ENCODE results near the gene ALG12.

Gene ALG12

GRCh38 chr22:49906071-49906798 is 12.0 kb downstream of the ALG12 start:
- TF ChIP-seq TAF1 (IDR thresholded peaks at IDR 0.05; ENCODE audit: borderline replicate concordance, insufficient read depth, low read length) (no peak), REST (IDR thresholded peaks at IDR 0.05; ENCODE audit: insufficient read depth in 1 of 2, low read depth in 2 of 2, low read length in 2 of 2) (no peak), SIN3A (IDR thresholded peaks at IDR 0.05; ENCODE audit: borderline replicate concordance, insufficient read depth, low read length) (no peak), FOXP2 (optimal IDR thresholded peaks at IDR 0.05; ENCODE audit: borderline replicate concordance, extremely low read depth, extremely low read length, insufficient read depth) (no peak), POLR2AphosphoS5 (IDR thresholded peaks at IDR 0.05; ENCODE audit: low read depth, low read length) (no peak)

DNA sequence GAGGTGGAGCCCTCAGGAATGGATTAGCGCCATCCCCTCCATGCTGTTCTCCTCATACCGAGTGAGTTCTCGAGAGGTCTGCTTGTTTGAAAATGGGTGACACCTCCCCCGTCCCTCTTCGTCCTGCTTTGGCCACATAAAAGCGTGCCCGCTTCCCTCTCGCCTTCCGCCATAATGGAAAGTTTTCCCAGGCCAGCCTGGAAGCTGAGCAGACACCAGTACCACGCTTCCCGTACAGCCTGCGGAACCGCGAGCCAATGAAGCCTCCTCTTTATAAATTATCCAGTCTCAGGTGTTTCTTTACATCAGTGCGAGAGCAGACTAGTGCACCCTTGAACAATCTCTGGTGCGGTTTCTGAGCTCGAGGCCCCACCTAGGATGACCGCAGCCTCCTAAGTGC is 12.8 kb downstream of the ALG12 start:
- TF ChIP-seq SIN3A (IDR thresholded peaks at IDR 0.05; ENCODE audit: borderline replicate concordance, insufficient read depth, low read length) = no peak
- no peak for TF ChIP-seq REST (IDR thresholded peaks at IDR 0.05; ENCODE audit: insufficient read depth in 1 of 2, low read depth in 2 of 2, low read length in 2 of 2)
- TF ChIP-seq POLR2AphosphoS5 (IDR thresholded peaks at IDR 0.05; ENCODE audit: low read depth, low read length) = no peak

- TF ChIP-seq REST (IDR thresholded peaks at IDR 0.05; ENCODE audit: insufficient read depth in 1 of 2, low read depth in 2 of 2, low read length in 2 of 2) (no peak), POLR2AphosphoS5 (IDR thresholded peaks at IDR 0.05; ENCODE audit: low read depth, low read length) (no peak), SIN3A (IDR thresholded peaks at IDR 0.05; ENCODE audit: borderline replicate concordance, insufficient read depth, low read length) (no peak), FOXP2 (optimal IDR thresholded peaks at IDR 0.05; ENCODE audit: borderline replicate concordance, extremely low read depth, extremely low read length, insufficient read depth) (no peak), TAF1 (IDR thresholded peaks at IDR 0.05; ENCODE audit: borderline replicate concordance, insufficient read depth, low read length) (no peak)
These were observed 14.2 kb downstream of the ALG12 start for GRCh38 chr22:49904040-49904369.

DNA sequence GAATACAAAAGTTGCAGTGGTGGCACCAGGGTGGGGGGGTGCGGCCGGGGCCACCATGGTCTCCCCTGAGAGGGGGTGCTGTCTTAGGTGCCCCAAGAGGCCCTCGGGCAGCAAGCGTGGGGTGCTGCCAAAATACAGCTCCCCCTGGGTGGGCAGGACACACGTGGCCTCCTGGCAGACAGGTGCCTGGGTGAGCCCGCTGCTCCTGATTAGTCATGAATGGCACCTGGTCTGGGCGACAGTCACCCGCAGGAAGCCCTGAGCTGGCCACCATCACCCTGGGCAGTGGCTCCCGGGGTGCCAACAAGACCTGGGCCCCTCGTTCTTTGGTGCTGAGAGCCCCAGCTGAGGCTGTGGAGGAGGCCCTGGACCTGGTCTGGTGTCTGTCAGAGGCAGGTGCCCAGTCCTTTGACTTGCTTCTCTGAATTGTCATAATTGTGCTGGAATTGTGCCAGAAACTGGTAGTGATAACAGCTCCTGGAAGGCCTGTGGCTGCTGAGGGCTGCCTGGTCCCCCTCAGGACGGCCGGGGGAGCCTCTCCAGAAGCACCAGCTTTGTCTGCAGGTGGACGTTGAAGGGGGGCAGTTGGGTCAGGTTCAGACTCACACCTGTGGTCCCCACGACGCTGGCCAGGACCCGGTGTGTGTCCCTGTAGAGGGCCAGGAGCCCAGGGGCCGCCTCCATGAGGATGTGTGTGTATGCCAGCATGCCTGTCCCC is 14.8 kb downstream of the ALG12 start:
- TF ChIP-seq POLR2AphosphoS5 (IDR thresholded peaks at IDR 0.05; ENCODE audit: low read depth, low read length) (no peak), TAF1 (IDR thresholded peaks at IDR 0.05; ENCODE audit: borderline replicate concordance, insufficient read depth, low read length) (no peak), SIN3A (IDR thresholded peaks at IDR 0.05; ENCODE audit: borderline replicate concordance, insufficient read depth, low read length) (no peak), FOXP2 (optimal IDR thresholded peaks at IDR 0.05; ENCODE audit: borderline replicate concordance, extremely low read depth, extremely low read length, insufficient read depth) (no peak), REST (IDR thresholded peaks at IDR 0.05; ENCODE audit: insufficient read depth in 1 of 2, low read depth in 2 of 2, low read length in 2 of 2) (no peak)

Data from PFSK-1 (cell line).